Natural killer cell (primary cell): ENCODE results near the gene CACNA2D4. TPM values are rescaled to one million over a fixed set of nuclear protein-coding genes. Genes with fewer than 3 reads are reported as not detected.

ENCODE experiments used
- ATAC-seq, 3 donors: fragments of 150-1000 bp in 2 of 3; fragments of 200-7000 bp in 1 of 3; cut with Tn5 transposase; 1 replicate in 1 of 3; 2 replicates in 2 of 3; pipeline ENCODE4 v1.10.0; 2021; ENCODE audit warnings: mild to moderate bottlenecking in 2 of 3, moderate library complexity in 2 of 3
- DNase-seq, 2 donors: peaks; one replicate each; pipeline versions ENCODE4 v3.0.0 to v3.0.0-alpha.2; 2013 to 2021; ENCODE audit warnings: mixed read lengths in 1 of 2
- H3K27ac ChIP-seq: one replicate; pipeline ENCODE4 v1.5.1; 2013; ENCODE audit warnings: mild to moderate bottlenecking, low read length
- H3K27me3 ChIP-seq: one replicate; pipeline ENCODE4 v1.6.1; 2013; ENCODE audit warnings: low read length; ENCODE audit not compliant: control insufficient read depth, insufficient read depth
- H3K36me3 ChIP-seq: one replicate; pipeline ENCODE4 v1.6.1; 2013; ENCODE audit warnings: low read length; ENCODE audit not compliant: control insufficient read depth, insufficient read depth
- H3K4me1 ChIP-seq: one replicate; pipeline ENCODE4 v1.6.1; 2013; ENCODE audit warnings: low read length; ENCODE audit not compliant: control insufficient read depth, insufficient read depth
- H3K4me3 ChIP-seq: one replicate; pipeline ENCODE4 v1.5.1; 2013; ENCODE audit warnings: low read length
- H3K9me3 ChIP-seq: one replicate; pipeline ENCODE4 v1.6.1; 2013; ENCODE audit warnings: low read length; ENCODE audit not compliant: control insufficient read depth, insufficient read depth
- H3K27ac Mint-ChIP-seq, 2 donors: one replicate each; pipeline ENCODE4 v1.8.0; 2022; ENCODE audit warnings: mild to moderate bottlenecking in 2 of 2, mixed read lengths in 2 of 2, moderate library complexity in 1 of 2
- H3K27me3 Mint-ChIP-seq, 2 donors: one replicate each; pipeline ENCODE4 v1.8.0; 2022; ENCODE audit warnings: low read depth in 2 of 2, mixed read lengths in 2 of 2
- H3K36me3 Mint-ChIP-seq: one replicate; pipeline ENCODE4 v1.8.0; 2022; ENCODE audit warnings: mixed read lengths
- H3K4me1 Mint-ChIP-seq, 2 donors: one replicate each; pipeline ENCODE4 v1.8.0; 2022; ENCODE audit warnings: mixed read lengths in 2 of 2
- H3K4me3 Mint-ChIP-seq: one replicate; pipeline ENCODE4 v1.8.0; 2022; ENCODE audit warnings: mild to moderate bottlenecking, moderate library complexity, mixed read lengths
- H3K9me3 Mint-ChIP-seq, 2 donors: one replicate each; pipeline ENCODE4 v1.8.0; 2022; ENCODE audit warnings: mixed read lengths in 2 of 2
- WGBS: methylation state at CpG from one replicate; pipeline ENCODE4 v1.1.7; 2013; ENCODE audit warnings: missing lambda C conversion rate; ENCODE audit not compliant: insufficient coverage; 5-methylcytosine and 5-hydroxymethylcytosine counted together
- intact Hi-C: fragments of 100-400 bp; cut with micrococcal nuclease; formaldehyde crosslinking; loops from one replicate; pipeline ENCODE4 v1.14.2; 2022
- total RNA-seq, 4 donors: library from RNA; stranded (reverse); fragments of 120-200 nt in 1 of 4; gene quantifications; one replicate each; pipeline versions ENCODE4 v1.2.3 to v1.2.4, GENCODE V29; 2013 to 2022
- TF ChIP-seq, protein P1 (sequence below): fragments of 200-600 bp; IDR thresholded peaks from one replicate; pipeline ENCODE4 v1.8.0; 2022; ENCODE audit warnings: antibody characterized with exemption

CACNA2D4 gene
- total RNA-seq, 3 donors from 2014 or later (not counting 1 experiment from before 2014, with no cell fraction given): 26.5 to 49.6 (median 34.9) TPM

DNA sequence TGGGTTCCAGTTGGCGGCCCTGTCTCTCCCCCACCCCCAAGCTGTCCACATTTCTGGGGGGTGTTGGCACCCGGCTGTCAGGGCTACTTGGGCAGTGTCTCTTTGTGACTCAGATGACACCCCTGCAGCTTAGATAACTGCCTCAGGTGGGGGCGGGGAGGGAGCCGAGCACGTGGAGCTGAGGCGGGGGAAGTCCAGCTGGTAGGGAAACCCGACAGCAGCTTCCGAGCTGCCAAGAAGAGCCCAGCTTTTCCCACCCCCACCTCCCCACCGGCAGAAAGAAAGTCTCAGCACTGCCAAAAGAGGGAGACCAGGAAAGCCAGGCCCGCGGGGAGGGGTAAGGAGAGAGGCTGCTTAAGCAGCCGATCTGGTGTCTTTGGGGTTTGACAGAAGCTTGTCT lies 96.6 kb downstream of the CACNA2D4 start:
- Mint-ChIP-seq H3K4me3 (no peak overlapping the region), H3K27ac (no peak overlapping the region), H3K9me3 (no peaks in the 10 kb centered on the region), H3K36me3 (no peaks in the 10 kb centered on the region), H3K4me1 (peaks cover 0 to 13% of the 10 kb centered on the region in 2 donors), H3K27me3 (peaks cover 21 to 31% of the 10 kb centered on the region in 2 donors)
- intact Hi-C loops: no loop called here
- DNase-seq (no peak), ATAC-seq (no peak)
- Histone ChIP-seq H3K27me3 (peaks cover 9% of the 10 kb centered on the region), H3K4me1 (no peaks in the 10 kb centered on the region), H3K36me3 (no peaks in the 10 kb centered on the region), H3K27ac (no peak overlapping the region), H3K9me3 (no peaks in the 10 kb centered on the region), H3K4me3 (no peak overlapping the region)
- 59% methylated on average over 9 of the region's 12 CpGs for WGBS
- TF ChIP-seq, protein P1, sequence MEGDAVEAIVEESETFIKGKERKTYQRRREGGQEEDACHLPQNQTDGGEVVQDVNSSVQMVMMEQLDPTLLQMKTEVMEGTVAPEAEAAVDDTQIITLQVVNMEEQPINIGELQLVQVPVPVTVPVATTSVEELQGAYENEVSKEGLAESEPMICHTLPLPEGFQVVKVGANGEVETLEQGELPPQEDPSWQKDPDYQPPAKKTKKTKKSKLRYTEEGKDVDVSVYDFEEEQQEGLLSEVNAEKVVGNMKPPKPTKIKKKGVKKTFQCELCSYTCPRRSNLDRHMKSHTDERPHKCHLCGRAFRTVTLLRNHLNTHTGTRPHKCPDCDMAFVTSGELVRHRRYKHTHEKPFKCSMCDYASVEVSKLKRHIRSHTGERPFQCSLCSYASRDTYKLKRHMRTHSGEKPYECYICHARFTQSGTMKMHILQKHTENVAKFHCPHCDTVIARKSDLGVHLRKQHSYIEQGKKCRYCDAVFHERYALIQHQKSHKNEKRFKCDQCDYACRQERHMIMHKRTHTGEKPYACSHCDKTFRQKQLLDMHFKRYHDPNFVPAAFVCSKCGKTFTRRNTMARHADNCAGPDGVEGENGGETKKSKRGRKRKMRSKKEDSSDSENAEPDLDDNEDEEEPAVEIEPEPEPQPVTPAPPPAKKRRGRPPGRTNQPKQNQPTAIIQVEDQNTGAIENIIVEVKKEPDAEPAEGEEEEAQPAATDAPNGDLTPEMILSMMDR: no peak

DNA sequence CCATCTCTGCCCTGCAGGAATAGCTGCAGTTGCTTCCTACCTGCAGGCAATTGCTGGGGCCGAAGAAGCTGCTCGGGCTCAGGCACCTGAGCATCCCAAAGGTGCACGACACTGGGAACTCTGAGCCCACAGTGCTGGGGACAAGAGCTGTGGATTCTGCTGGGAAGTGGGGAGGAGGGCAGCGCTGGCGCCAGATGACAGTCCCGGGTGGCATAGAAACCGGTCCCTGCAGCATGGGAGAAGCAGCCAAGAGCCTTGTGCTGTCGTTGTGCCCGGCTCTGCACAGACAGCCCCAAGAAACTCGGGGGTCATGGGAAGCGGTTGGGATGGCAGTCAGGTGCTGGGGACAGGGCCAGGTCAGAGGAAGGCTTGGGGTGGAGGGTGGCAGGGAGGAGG lies 97.6 kb downstream of the CACNA2D4 start:
- Mint-ChIP-seq H3K4me3 (no peak overlapping the region), H3K4me1 (peaks cover 0 to 13% of the 10 kb centered on the region in 2 donors), H3K36me3 (no peaks in the 10 kb centered on the region), H3K27me3 (peaks cover 21 to 31% of the 10 kb centered on the region in 2 donors), H3K27ac (no peak overlapping the region), H3K9me3 (no peaks in the 10 kb centered on the region)
- TF ChIP-seq, protein P1: no peak
- H3K36me3 ChIP-seq: no peaks in the 10 kb centered on the region
- H3K4me3 ChIP-seq: no peak overlapping the region
- H3K27ac ChIP-seq: no peak overlapping the region
- ATAC-seq: no peak
- no peaks in the 10 kb centered on the region for H3K9me3 ChIP-seq
- DNase-seq: no peak
- no peaks in the 10 kb centered on the region for H3K4me1 ChIP-seq
- WGBS: 75% methylated on average over 11 of the region's 11 CpGs
- peaks cover 9% of the 10 kb centered on the region for H3K27me3 ChIP-seq
- intact Hi-C loops: no loop called here

DNA sequence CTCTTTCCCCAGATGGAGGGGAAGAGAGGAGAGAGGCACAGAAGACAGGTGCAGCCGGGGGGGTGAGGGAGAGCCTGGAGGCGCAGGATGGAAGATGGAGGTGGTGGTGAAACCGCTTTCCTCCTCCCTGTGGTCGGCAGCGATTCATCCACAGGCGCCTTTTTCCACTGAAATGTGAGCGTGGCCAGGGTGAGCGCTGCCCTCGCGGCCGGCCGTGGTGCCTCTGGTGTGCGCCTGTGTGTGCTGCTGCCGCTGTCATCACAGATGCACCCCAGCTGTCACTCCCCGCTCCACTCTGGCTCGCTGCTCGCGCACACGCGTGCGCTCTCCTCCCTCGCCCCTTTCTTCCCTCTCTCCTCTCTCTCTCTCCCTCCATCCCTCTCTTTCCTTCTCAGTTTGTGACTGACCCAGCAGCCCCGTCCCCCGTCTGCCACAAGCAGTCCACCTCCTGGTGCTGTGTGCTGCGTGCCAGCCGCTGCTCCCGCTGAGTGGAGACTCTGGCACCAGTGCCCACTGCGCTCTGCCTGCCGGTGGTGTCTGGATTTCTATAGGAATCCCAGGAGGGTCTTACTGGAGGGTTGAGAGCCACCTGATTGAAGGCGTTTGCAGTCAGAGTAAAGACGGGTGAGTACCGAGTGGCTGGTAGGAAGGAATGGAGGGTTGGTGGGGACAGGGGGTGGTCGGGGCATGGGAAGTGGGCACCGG lies 98.1 kb downstream of the CACNA2D4 start, which contains the start of gene LRTM2:
LRTM2 (plus strand) TSS at position 375 of the 705 bp plus-strand sequence. CDS start 7,584 bp downstream, outside the sequence.
- Histone ChIP-seq H3K4me1 (no peaks in the 10 kb centered on the region), H3K27ac (no peak within 1 kb of the TSS), H3K27me3 (peaks cover 9% of the 10 kb centered on the region), H3K36me3 (no peaks in the 10 kb centered on the region), H3K9me3 (no peaks in the 10 kb centered on the region), H3K4me3 (no peak within 1 kb of the TSS)
- Mint-ChIP-seq H3K4me1 (peaks cover 0 to 13% of the 10 kb centered on the region in 2 donors), H3K9me3 (no peaks in the 10 kb centered on the region), H3K4me3 (no peak within 1 kb of the TSS), H3K36me3 (no peaks in the 10 kb centered on the region), H3K27ac (no peak within 1 kb of the TSS), H3K27me3 (peaks cover 21 to 31% of the 10 kb centered on the region in 2 donors)
- TF ChIP-seq, protein P1: no peak
- intact Hi-C loops: no loop called here
- DNase-seq (no peak), ATAC-seq (no peak)
- WGBS: 16% methylated on average over 34 of the region's 34 CpGs

GRCh38 chr12:1819571-1819970 lies 98.9 kb downstream of the CACNA2D4 start:
- ATAC-seq (no peak), DNase-seq (no peak)
- H3K36me3 ChIP-seq: no peaks in the 10 kb centered on the region
- no peaks in the 10 kb centered on the region for H3K9me3 Mint-ChIP-seq
- TF ChIP-seq, protein P1: no peak
- no peaks in the 10 kb centered on the region for H3K4me1 ChIP-seq
- WGBS: 61% methylated on average over 6 of the region's 6 CpGs
- peaks cover 0 to 13% of the 10 kb centered on the region in 2 donors for H3K4me1 Mint-ChIP-seq
- H3K4me3 ChIP-seq: no peak overlapping the region
- H3K27ac Mint-ChIP-seq: no peak overlapping the region
- intact Hi-C loops: no loop called here
- H3K27me3 ChIP-seq: peaks cover 9% of the 10 kb centered on the region
- H3K4me3 Mint-ChIP-seq: no peak overlapping the region
- no peak overlapping the region for H3K27ac ChIP-seq
- H3K9me3 ChIP-seq: no peaks in the 10 kb centered on the region
- H3K27me3 Mint-ChIP-seq: peaks cover 21 to 34% of the 10 kb centered on the region in 2 donors
- H3K36me3 Mint-ChIP-seq: no peaks in the 10 kb centered on the region
